ENCODE data around the gene ASXL1. TPM values are rescaled to one million over a fixed set of nuclear protein-coding genes. Genes with fewer than 3 reads are reported as not detected.

The ASXL1 gene
- total RNA-seq, 6 experiments from 2014 or later, result 49.0 to 62.4 (median 54.4) TPM

- peaks cover 26% of the 10 kb centered on the region for H3K4me1 Mint-ChIP-seq (ENCODE audit: low read depth)
Observed at GRCh38 chr20:32411955-32412706, 54.0 kb downstream of the ASXL1 start.

GRCh38 chr20:32415494-32415893, 57.4 kb downstream of the ASXL1 start:
- H3K36me3 Mint-ChIP-seq (ENCODE audit: low read depth), result peaks cover 10% of the 10 kb centered on the region; the same call in 1 of the 2 replicates
- DNase-seq, result no peak
- no peak overlapping the region for H3K4me3 Mint-ChIP-seq
- H3K4me1 Mint-ChIP-seq (ENCODE audit: low read depth), result peaks cover 26% of the 10 kb centered on the region
- peaks cover 2% of the 10 kb centered on the region; the same call in 1 of the 2 replicates for H3K27me3 Mint-ChIP-seq (ENCODE audit: insufficient read depth)
- no peak overlapping the region for H3K27ac Mint-ChIP-seq
- TF ChIP-seq CTCF (IDR thresholded peaks at IDR 0.05), result no peak
- H3K9me3 Mint-ChIP-seq, result no peaks in the 10 kb centered on the region

More at GRCh38 chr20:32411955-32412706, 54.0 kb downstream of the ASXL1 start:
- Mint-ChIP-seq H3K9me3 (no peaks in the 10 kb centered on the region), H3K27ac (no peak overlapping the region), H3K4me3 (no peak overlapping the region), H3K27me3 (ENCODE audit: insufficient read depth) (no peaks in the 10 kb centered on the region; the same call in 1 of the 2 replicates), H3K36me3 (ENCODE audit: low read depth) (peaks cover 16% of the 10 kb centered on the region)
- no peak for TF ChIP-seq CTCF (IDR thresholded peaks at IDR 0.05)
- no peak for DNase-seq

GRCh38 chr20:32416206-32416605, 58.1 kb downstream of the ASXL1 start:
- no peaks in the 10 kb centered on the region for H3K9me3 Mint-ChIP-seq
- peaks cover 2% of the 10 kb centered on the region; the same call in 1 of the 2 replicates for H3K27me3 Mint-ChIP-seq (ENCODE audit: insufficient read depth)
- H3K36me3 Mint-ChIP-seq (ENCODE audit: low read depth), result peaks cover 10% of the 10 kb centered on the region; the same call in 1 of the 2 replicates
- H3K27ac Mint-ChIP-seq, result no peak overlapping the region
- DNase-seq, result no peak
- no peak for TF ChIP-seq CTCF (IDR thresholded peaks at IDR 0.05)
- H3K4me1 Mint-ChIP-seq (ENCODE audit: low read depth), result peaks cover 26% of the 10 kb centered on the region
- no peak overlapping the region for H3K4me3 Mint-ChIP-seq

GRCh38 chr20:32418376-32418775, 60.2 kb downstream of the ASXL1 start:
- no peak for TF ChIP-seq CTCF (IDR thresholded peaks at IDR 0.05)
- DNase-seq, result no peak
- peaks cover 4% of the 10 kb centered on the region; the same call in 1 of the 2 replicates for H3K27me3 Mint-ChIP-seq (ENCODE audit: insufficient read depth)
- H3K36me3 Mint-ChIP-seq (ENCODE audit: low read depth), result 0 out of 2 replicates have a peak, but pooled peaks cover 5% of the 10 kb centered on the region
- H3K4me1 Mint-ChIP-seq (ENCODE audit: low read depth), result peaks cover 12% of the 10 kb centered on the region
- no peaks in the 10 kb centered on the region for H3K9me3 Mint-ChIP-seq
- no peak overlapping the region for H3K27ac Mint-ChIP-seq
- no peak overlapping the region for H3K4me3 Mint-ChIP-seq

- no peak for TF ChIP-seq CTCF (IDR thresholded peaks at IDR 0.05)
- H3K27ac Mint-ChIP-seq, result no peak overlapping the region
- H3K9me3 Mint-ChIP-seq, result no peaks in the 10 kb centered on the region
- H3K27me3 Mint-ChIP-seq (ENCODE audit: insufficient read depth), result peaks cover 4% of the 10 kb centered on the region; the same call in 1 of the 2 replicates
- H3K4me1 Mint-ChIP-seq (ENCODE audit: low read depth), result no peaks in the 10 kb centered on the region
- H3K36me3 Mint-ChIP-seq (ENCODE audit: low read depth), result peaks cover 9% of the 10 kb centered on the region; the same call in 1 of the 2 replicates
- no peak for DNase-seq
- H3K4me3 Mint-ChIP-seq, result no peak overlapping the region
Observed at GRCh38 chr20:32421290-32421689, 63.2 kb downstream of the ASXL1 start.
